ENCODE results near the gene GAS7.

The GAS7 gene

DNA sequence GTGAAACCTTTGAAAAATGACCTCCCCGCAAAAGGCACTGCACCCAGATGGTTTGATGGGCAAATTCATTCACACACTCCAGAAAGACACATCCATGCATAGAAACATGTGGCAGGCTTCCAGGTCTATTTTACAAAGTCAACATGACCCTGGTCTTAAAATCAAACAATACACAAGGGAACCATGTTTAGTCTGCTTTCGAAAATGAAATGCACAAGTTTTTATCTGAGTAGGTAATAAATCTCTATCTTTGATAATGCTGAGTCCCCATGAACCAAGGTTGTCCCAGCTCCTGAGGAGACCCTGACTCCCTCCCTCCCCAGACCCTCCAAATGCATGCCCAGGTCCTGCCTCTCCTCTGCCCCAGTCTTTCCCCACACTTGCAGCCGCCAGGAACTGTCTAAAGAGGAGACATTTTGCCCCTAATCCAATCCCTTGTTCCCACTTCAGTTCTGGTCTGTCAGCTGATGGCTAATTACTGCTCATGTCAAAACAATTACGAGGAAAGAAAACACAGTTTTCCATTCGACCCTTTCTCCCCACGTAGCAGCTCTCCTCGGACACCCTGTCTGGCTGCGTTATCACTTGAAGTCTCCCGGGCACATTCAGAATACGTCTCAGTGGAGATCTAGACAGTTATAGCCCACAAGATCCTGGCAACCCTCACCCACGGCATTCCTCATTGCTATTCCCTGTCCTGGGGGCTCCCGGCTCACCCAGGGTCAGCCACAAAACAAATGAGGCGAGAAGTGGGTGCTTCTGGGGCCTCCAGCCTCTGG is 224.5 kb downstream of the GAS7 start:
- no peak for DNase-seq

DNA sequence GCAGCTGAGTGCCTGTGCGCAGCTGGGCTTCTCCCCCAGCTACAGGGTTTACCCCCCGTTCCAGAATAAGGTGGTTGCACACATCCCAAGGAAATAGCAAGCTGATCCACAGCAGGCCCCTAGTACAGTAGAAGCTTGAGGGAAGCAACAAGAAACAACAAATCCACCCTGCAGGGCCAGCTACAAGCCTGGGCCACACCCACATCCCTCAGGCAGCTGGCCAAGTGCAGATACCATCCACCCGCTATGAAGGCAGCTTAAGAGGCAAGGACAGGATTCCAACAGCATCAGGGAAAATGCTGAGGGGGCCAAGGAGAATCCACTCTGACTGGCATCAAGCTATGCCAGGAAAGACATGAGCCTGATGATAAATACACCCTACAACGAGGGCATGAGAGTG is 226.4 kb downstream of the GAS7 start:
- no peak for DNase-seq

DNA sequence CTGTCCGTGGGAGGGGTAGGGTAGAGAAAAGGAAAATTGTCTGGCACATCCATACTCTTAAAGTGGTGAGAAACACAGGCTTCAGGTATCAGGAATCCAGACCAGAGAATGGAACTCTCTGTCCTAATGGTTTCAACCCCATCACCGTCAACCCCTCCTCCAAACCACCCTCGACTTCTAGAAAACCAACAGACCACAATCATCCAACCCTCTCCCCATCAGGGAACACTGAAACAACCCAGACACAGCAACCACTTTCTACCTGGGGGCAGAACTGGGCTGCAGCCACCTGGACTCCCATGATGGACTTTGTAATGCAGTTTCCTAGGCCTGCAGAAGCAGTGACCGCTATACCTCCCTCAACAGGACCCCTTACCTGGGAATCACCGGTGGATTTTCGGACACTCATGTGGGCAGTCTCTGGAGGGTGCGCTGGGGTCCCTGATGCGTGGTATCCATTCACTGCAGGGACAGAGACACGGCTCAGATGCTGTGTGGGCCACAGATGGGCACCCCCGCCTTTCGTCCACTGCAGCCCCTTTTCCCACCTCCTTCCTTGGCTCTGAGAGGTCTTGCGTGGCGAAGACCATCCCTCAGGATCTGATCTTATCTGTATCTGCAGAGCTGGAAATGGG is 229.0 kb downstream of the GAS7 start:
- no peak for DNase-seq

DNA sequence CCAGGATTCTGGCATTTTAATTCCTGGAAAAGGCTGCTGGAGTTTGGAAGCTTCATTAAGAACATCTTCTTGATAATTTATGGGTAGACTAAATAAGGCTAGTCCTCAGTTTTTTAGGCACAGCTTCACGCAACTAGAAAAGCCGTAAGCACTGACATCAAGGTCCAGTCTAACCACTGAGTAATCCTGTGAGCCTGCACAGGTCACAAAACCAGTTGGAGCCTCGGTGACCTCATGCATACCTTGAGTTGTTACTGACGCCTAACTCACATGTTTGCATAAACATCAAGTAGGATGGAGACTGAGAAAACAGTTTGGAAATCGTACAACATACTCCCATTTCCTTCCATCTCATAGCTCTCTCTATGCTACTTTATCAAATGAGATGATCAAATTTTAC is 229.5 kb downstream of the GAS7 start:
- no peak for DNase-seq

DNA sequence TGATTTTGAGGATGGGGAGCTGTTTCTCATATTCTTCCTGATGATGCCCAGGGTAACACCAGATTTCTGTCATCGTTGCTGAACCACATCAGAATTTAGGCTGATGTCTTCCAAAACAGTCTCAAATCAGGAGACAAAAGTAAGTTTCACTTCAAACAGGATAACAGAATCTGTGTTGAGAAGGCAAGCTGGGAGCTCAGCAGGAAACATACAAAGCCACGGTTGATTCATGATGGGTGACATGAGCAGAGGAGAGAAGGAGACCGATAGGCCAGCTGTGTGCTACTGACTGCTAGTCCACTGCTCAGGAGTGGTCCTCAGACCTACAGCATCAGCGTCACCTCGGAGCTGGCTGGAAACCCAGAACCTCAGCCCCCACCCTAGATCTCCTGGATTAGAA is 230.4 kb downstream of the GAS7 start:
- no peak for DNase-seq

DNA sequence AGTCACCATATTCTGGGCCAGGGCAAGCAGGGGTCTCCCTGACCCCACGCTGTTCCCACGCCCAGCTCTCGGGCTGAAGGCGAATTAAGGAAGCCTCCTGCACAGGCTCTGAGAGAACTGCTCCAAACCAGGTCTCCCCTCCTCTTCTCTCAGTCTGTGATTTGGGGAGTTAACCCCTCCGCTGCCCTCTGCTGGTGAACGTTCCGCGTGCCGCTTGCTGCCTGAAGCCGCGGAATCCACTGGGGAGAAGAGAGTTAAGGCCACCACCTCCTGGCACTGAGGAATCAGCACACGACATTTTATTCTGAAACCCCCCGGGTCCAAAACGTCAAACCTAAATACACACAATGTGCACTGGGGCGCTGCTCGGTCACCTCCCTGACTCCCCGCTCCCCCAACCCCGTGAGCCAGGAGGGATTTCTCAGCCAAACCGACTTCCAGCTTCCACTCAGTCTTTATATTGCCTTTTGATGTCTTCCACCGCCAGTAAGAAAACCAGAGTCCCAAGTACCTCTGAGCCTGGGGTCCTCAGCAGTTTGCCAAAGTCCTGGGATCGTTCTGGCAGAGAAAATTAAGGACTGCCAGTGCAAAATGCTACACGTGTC is 238.9 kb downstream of the GAS7 start:
- DNase-seq = no peak

DNA sequence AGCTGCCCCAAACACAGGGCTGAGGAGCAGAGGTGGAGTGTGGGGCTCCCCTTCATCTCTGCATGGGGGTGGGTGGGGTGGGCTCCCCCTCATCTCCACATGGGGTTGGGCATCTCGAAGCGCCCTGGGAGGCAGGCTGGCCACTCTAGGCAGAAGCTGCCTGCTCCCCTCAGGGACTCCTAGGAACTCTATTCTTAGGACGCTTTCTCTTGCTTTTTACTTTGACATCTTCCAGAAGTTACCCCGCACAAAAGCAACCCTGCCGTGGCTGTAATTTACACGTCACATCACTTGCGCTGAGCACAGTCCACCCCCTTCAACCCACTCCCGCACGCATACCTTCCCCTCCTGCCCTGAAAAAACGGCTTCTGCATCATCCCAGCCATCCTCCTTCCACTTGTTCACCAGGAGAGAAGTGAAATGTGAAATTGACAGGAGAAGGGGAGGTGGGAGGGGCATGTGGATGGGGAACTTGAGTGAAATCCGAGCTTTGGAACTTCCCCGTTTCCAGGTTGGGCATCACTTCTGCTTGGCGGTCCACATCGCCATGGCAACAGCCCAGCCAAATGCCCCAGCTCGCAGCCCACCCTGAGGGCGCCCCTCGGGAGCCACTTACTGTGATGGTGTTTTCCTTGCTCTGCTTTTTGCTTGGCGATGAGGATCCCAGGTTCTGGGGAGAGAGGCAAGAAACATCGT is 239.7 kb downstream of the GAS7 start:
- DNase-seq = no peak

DNA sequence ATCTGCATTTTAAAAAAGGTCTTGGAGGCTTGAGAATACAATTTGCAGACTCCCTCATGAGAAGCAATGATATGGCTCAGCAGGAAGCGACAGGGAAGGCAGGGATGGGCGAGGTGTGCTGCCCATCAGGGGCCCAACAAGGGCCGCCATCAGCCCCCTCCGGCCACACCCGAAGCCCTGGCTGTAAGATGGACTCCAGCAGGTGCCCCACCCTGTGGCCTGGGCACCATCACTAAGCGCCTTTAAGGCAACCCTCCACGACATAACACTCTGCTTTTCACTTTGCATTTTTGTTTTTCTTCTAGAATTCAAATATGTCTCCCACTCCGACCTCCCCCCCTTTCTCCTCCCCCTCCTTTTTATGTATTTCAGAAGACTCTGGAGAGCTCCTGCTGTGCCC is 241.2 kb downstream of the GAS7 start:
- DNase-seq = no peak

DNA sequence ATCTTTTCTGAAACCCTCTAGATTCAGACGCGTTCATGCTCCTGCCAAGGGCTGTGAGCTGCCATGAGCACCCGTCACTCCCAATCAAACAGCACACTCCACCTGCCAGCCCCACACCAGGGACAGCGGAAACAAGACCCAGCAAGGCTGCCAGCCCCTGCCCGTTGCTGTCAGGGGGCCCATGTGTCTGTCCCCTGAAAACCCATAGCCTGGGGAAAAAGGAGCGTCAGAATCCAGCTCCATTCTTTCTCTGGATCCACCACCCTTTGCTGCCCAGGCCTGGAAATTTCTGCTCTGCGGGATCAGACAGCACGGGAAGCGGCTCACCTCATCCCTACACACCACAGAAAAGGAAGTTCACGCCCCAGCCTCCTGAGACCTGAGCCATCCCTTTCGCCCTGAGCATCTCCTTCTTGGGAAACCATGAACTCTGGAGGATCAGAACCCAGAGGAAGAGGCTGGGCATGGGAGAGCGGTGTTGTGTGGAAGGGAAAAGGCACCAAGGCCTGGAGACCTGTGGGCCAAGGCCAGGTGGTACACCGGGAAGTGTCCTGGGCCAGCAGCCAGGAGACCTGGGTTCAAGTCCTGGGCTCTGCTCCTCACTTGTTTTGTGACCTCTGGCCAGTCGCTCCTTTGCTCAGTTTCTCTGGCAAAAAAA is 241.8 kb downstream of the GAS7 start:
- DNase-seq = no peak

DNA sequence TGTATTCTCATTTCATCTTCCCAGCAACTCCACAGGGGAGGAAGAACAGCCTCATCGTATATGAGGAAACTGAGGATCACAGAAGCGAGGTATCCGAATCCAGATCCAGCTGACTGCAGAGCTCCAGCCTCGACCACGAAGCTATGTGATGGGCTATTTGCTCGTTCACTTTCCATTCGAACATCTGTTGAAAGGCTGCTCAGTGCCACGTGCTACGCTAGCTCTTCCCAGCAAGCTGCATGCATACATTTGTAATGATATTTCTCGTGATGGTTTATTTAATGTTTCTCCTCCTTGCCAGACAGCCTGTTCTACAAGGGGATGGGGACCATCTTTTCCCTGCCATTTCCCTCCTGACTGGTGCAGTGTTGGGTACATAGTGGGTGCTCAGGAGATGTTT is 244.9 kb downstream of the GAS7 start:
- DNase-seq = no peak

DNA sequence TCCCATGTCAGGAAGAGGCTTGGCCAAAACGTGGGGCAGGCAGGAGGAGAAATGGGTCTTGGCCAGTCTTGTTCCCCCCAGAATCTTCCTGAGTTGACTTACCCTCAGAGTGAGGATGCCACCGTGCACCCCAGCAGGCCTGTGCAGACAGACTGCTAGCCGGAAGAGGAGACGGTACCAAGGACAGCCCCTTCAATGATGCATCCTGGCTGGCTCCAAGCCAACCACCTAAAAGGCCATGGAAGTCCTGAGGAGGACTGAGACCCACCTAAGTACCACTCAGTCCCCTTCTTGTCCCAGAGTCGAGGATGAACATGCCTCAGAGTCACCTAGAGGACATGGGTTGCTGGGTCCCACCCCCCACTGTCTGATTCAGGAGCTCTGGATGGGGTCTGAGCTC is 246.6 kb downstream of the GAS7 start:
- no peak for DNase-seq

DNA sequence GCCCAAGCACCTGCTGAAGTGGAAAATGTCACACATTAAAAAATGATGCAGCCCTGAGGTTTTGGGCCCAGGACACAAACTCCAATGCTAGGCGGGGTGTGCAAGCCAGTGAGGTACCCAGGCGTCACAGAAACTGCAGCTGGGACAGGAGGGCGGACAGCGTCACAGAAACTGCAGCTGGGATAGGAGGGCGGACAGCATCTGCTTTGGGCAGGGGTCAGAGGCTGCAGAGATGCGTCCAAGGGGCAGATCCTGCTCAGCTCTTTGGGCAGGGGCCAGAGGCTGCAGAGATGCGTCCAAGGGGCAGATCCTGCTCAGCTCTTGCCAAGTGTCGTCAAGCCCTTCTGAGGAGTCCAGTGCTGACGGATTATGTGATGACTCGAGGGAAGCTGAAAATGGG is 249.5 kb downstream of the GAS7 start:
- DNase-seq = no peak

DNA sequence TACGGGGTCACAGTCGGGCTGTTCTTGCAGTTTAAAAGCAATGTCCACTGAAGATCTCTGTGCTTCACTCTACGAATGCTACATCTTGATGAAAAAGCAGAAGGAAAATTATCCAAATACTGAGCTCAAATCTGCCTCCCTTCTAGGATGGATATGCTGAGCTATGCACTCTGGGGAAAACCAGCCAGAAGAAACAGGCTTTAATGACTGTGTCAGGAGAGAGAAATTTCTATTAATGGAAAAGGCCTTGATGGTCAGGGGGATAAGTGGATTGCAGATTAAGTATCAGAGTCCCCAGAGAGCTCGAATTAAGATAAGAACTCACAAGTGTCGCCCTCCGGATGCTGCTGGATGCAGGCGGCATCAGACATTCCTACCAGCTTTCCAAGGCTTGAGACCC is 253.7 kb downstream of the GAS7 start:
- DNase-seq = no peak

DNA sequence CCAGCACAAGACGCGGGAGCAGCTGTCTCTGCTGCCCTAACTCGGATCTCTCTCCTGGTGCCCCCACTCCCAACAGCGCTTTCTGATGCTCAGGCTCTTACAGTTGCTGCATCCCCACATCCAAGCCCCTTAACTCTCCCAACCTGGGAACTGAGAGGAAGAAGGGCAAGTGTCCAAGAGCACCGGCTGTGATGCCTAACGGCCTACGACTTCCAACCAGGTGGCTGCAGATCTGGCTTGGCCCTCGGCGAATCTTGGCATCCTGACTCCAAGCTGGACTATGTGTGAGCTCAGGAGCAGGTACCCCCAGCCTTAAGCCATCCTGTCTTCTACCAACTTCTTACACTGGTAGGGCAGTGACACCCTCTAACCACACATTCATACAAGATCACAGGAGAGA is 255.1 kb downstream of the GAS7 start:
- DNase-seq = no peak

DNA sequence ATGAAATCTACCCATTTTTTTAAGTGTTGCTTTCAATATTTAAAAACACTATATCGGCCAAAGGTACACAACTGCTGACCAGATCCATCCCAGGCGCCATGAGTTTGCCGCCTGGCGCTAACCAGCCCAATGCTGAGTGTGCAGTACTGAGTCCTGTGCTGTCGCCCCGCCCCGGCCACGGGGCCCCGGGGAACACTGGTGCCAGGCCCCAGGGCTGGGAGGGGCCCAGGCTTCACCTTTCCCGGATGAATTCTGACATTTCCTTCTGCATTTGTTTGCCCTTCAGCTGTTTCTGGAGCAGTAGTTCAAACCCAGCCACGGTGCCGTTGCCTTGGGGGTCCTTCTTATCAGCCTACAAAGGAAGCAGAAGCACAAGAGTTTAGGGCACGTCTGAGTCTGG is 255.5 kb downstream of the GAS7 start:
- no peak for DNase-seq

DNA sequence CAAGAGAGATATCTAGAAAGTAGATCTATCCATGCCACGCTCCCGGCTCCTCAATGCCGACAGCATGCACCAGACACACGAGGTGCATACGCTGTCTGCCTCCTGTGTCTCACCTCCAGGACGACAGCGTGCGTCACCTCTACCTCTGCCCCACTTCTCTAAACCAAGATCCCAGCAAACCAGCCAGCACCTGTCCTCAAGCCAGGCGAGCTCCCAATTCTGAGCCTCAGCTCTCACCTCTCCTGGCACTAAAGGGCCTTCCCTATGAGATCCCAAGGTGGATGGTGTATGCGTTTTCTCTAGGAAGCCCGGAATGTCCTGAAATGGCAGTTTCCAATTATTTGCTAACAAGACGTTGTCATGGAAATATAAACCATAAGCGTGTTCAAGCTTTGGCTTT is 257.1 kb downstream of the GAS7 start:
- no peak for DNase-seq

DNA sequence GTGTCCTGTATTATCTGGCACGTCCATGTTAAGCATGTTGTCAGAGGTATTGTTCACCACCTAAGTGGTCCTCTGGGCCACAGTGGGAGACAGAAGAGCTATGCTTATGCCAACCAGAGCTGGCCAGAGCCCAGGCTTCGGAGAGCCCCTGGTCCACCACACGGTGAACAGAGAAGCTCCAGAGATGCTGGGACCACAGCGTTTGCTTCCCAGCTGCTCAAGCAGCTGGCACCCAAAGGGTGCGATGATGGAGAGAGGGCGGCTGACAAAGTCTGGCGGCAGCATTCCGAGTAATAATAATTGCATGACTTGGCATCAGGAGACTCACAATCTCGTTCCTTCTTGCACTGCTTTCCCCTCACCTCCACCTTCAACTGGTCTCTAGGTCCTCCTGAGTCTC is 257.6 kb downstream of the GAS7 start:
- no peak for DNase-seq

DNA sequence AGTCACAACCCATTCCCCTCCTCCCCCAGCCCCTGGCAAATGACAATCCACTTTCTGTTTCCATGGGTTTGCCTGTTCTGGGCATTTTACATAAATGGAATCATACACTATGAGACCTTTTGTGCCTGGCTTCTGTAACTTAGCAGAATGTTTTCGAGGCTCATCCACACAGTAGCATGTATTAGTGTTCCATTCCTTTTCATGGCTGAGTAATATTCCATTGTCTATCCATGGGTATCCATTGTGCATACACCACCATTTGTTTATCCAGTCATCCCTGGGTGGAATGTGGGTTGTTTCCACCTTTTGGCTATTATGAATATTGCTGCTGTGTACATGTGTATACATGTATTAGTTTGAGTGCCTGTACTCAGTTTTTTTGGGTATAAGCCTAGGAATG is 259.6 kb downstream of the GAS7 start:
- no peak for DNase-seq

DNA sequence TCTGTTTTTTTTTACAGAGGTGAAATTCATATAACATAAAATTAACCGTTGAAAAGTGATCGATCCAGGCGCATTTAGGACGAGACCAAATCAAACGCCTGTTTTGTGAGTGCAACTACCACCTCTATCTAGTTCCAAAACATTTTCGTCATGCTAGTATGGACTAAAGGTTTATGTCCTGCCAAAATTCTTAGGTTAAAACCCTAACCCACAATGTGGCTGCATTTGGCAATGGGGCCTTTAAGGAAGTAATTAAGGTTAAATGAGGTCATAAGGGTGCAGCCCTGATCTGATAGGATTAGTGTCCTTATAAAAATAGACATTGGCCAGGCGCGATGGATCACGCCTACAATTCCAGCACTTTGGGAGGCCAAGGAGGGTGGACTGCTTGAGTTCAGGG is 260.5 kb downstream of the GAS7 start:
- no peak for DNase-seq

DNA sequence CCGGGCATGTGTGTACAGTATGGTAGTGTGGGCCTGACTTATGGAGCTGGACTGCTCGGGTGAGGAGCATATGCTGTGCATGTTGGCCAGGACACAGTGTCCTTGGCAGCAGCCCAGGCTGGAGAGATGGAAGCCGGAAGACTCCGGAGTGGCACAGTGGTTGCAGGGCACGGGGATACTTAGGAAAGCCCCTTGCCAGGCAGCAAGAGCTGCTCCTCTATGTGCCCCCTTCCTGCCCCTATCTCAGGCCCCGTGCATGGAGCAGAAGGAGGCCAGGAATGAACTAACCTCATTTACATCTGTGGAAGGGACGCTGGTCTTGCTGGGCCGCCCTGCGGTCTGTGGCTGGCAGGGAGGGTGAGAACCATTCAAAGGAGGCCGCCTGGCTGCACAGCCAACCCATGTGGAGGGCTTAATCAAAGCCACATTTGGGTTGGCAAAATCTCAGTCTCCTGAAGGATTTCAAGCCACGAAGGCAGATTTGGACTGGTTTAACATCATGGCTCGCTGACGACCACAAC is 261.1 kb downstream of the GAS7 start:
- DNase-seq = no peak

DNA sequence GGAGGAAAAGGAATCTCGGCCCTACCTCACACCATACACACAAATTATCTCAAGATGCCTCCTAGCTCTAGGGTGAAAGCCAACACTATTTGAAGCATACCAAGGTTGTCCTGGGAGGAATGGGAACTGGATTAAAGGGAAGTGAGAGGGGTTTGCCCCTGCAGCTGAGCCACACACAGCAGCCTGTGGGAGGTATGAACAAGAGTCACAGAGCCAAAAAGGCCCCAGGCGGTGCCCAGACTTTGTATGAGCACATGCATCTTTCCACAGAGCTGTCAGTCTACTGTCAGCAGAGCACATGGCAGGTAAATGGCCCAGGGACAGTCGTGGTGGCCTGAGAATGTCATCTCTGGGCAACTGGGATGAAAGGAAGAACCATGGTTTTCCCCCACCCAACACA is 262.3 kb downstream of the GAS7 start:
- DNase-seq = no peak

DNA sequence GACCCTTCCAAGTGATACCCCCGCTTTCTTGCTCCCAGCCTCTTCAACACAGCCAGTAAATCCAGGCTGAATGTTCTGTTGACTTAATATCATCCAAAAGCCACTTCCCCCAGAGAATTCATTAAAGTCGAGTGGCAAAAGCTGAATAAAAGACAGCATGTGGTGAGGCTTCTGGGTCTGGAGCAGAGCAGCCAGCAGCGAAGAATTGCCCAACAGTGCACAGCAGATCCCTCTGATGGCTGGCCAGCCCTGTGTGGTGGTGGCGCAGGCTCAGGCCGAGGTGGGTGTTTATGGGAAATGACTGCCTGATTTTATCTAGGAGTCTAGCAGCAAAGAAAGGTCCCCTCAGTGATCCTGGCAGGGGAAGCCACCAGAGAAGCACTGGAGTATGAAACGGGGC is 263.0 kb downstream of the GAS7 start:
- no peak for DNase-seq

DNA sequence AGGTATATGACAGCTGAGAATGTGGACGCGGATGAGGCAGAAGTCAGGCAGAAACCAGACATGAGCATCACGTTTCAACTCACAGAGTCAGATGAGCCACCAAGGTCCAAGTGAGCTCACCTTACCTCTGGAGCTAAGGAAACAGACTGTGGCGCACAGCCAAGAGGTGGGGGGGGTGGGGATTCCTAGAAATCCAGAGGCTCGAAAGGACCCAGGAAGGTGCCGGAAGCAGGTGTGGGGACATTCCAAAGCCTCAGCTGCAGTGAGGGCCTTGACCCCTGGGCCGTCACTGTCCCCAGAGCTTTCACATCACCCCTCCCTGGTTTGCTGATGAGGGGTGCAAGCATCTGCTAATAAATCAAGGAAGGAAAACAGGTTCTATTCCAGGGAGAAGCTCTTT is 264.1 kb downstream of the GAS7 start:
- no peak for DNase-seq
